Caco-2 (cell line): Measurements from ENCODE around the gene SRR. TPM values are rescaled to one million over a fixed set of nuclear protein-coding genes. Genes with fewer than 3 reads are reported as not detected.
"Not testable (repeated sequence)": the region's sequence is repeated elsewhere in the genome, so short reads cannot be mapped to it uniquely, and the experiment has no call there.

ENCODE experiments used
- BruUV-seq: library from RNA; stranded (reverse); fragments of 400-500 nt; replicated peaks from 2 replicates; lab custom pipeline; 2021; lab: Mats Ljungman, UMichigan
- CTCF ChIA-PET: fragments of 300-600 bp; sonication (Branson Sonifier 250); formaldehyde crosslinking; loops from one replicate; lab custom pipeline; 2022; ENCODE audit warnings: antibody characterized with exemption; lab: Charles Lee
- POLR2A ChIA-PET: fragments of 300-600 bp; sonication (Branson Sonifier 250); formaldehyde crosslinking; loops from one replicate; lab custom pipeline; 2022; ENCODE audit warnings: antibody characterized with exemption; lab: Charles Lee
- DNase-seq, 2 experiments: peaks; one replicate each; pipeline versions ENCODE4 v3.0.0 to v3.0.0-alpha.2; 2020 to 2022
- H3K27me3 ChIP-seq: replicated peaks from 2 replicates; pipeline ENCODE4 v1.6.0; 2011; ENCODE audit warnings: low read length; ENCODE audit not compliant: control insufficient read depth, insufficient read depth
- H3K36me3 ChIP-seq: 2 replicates; pipeline ENCODE4 v1.5.1; 2011; ENCODE audit warnings: low read length; ENCODE audit not compliant: control insufficient read depth, insufficient read depth
- H3K4me1 ChIP-seq: fragments of 250-450 bp; sonication (Bioruptor Pico); 2 replicates; pipeline ENCODE4 v1.5.1; 2020; ENCODE audit warnings: mild to moderate bottlenecking
- H3K4me3 ChIP-seq: 2 replicates; pipeline ENCODE4 v1.5.1; 2011; ENCODE audit warnings: low read depth, mild to moderate bottlenecking, control low read depth, low read length
- H3K9me3 ChIP-seq: fragments of 250-450 bp; sonication (Bioruptor Pico); 2 replicates; pipeline ENCODE4 v1.5.1; 2020; ENCODE audit warnings: mild to moderate bottlenecking, moderate library complexity
- H3K27ac Mint-ChIP-seq: one replicate; pipeline ENCODE4 v1.8.0; 2022; ENCODE audit warnings: mixed read lengths; ENCODE audit not compliant: unreplicated experiment
- H3K27me3 Mint-ChIP-seq: one replicate; pipeline ENCODE4 v1.8.0; 2022; ENCODE audit warnings: mixed read lengths; ENCODE audit not compliant: insufficient read depth, unreplicated experiment
- H3K36me3 Mint-ChIP-seq: one replicate; pipeline ENCODE4 v1.8.0; 2022; ENCODE audit warnings: mild to moderate bottlenecking, mixed read lengths; ENCODE audit not compliant: insufficient read depth, unreplicated experiment
- H3K4me1 Mint-ChIP-seq: one replicate; pipeline ENCODE4 v1.8.0; 2022; ENCODE audit warnings: low read depth, mixed read lengths; ENCODE audit not compliant: unreplicated experiment
- H3K4me3 Mint-ChIP-seq: one replicate; pipeline ENCODE4 v1.8.0; 2022; ENCODE audit warnings: mild to moderate bottlenecking, moderate library complexity, mixed read lengths; ENCODE audit not compliant: unreplicated experiment
- H3K9me3 Mint-ChIP-seq: one replicate; pipeline ENCODE4 v1.8.0; 2022; ENCODE audit warnings: mixed read lengths; ENCODE audit not compliant: unreplicated experiment
- intact Hi-C: fragments of 100-400 bp; cut with micrococcal nuclease; formaldehyde crosslinking; loops from one replicate; pipeline ENCODE4 v1.10.0; 2022; ENCODE audit not compliant: unreplicated experiment
- total RNA-seq: library from RNA; stranded (reverse); gene quantifications from 2 replicates; pipeline ENCODE4 v1.2.3, GENCODE V29; 2022
- TF ChIP-seq, protein P1 (sequence below), 2 experiments: fragments of 200-600 bp in 1 of 2; IDR thresholded peaks; 1 replicate in 1 of 2; 2 replicates in 1 of 2; pipeline versions ENCODE4 v1.5.1 to v1.8.0; 2011 to 2022; ENCODE audit warnings: antibody characterized with exemption in 1 of 2, control low read depth in 1 of 2, inconsistent platforms in 1 of 2, low read depth in 1 of 2, low read length in 1 of 2, mild to moderate bottlenecking in 1 of 2, moderate library complexity in 1 of 2; ENCODE audit not compliant: insufficient read depth in 1 of 2, severe bottlenecking in 1 of 2, unreplicated experiment in 1 of 2

Gene SRR
- total RNA-seq, 1 experiment from 2014 or later, result 18.2 TPM

DNA sequence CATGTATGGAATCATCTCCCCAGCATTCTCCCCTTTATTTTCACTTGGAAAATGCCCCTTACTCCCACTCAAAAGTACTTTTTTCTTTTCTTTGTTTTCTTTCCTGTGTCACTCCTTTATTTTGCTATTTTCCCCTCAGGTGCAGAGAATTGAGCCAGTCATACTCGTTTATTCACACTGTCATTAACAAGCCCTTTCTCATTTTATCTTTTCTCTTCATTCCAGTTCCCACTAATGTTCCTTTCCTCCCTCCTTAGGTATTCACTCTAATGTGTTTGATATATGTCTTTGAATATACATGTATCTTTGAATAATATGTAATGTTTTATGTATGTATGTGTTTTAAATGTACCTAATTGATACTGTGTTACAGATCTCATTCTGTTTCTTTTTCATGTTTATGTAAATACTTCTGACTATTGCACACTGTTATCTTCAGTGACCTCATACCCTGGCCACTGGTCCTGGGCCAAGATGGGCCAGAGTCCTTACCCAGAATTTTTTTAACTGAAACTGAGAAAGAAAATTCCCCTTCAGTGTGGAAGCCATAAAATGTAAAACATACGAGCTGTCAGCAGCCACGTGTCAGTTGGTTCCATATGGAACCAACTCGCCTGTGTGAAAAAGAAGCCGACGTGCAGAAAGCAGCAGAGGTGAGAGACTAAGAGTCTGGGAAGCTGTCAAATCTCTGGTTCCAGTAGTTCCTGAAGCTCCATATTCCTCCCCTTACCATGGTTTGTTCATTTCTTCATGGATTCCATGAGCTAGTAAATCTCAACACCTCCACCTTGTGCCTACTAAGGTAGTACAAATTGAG, 5.8 kb downstream of the SRR start:
- POLR2A ChIA-PET, result interaction anchor here (0.6 kb wide), 1 partner anchor 11 kb away, joined by 10 read pairs; no protein-coding TSS in a partner anchor
- Mint-ChIP-seq H3K27me3 (no peaks in the 10 kb centered on the region), H3K9me3 (no peaks in the 10 kb centered on the region), H3K27ac (no peak overlapping the region), H3K4me3 (no peak overlapping the region), H3K4me1 (peaks cover 20% of the 10 kb centered on the region), H3K36me3 (peaks cover 8% of the 10 kb centered on the region)
- Histone ChIP-seq H3K36me3 (no peaks in the 10 kb centered on the region), H3K27me3 (no peaks in the 10 kb centered on the region), H3K9me3 (no peaks in the 10 kb centered on the region), H3K4me1 (no peaks in the 10 kb centered on the region), H3K4me3 (no peak overlapping the region)
- CTCF ChIA-PET, result interaction anchor here (0.7 kb wide), 1 partner anchor 228 kb away, joined by 3 read pairs; no protein-coding TSS in a partner anchor
- intact Hi-C loops, result no loop called here
- TF ChIP-seq, protein P1, sequence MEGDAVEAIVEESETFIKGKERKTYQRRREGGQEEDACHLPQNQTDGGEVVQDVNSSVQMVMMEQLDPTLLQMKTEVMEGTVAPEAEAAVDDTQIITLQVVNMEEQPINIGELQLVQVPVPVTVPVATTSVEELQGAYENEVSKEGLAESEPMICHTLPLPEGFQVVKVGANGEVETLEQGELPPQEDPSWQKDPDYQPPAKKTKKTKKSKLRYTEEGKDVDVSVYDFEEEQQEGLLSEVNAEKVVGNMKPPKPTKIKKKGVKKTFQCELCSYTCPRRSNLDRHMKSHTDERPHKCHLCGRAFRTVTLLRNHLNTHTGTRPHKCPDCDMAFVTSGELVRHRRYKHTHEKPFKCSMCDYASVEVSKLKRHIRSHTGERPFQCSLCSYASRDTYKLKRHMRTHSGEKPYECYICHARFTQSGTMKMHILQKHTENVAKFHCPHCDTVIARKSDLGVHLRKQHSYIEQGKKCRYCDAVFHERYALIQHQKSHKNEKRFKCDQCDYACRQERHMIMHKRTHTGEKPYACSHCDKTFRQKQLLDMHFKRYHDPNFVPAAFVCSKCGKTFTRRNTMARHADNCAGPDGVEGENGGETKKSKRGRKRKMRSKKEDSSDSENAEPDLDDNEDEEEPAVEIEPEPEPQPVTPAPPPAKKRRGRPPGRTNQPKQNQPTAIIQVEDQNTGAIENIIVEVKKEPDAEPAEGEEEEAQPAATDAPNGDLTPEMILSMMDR (IDR thresholded peaks at IDR 0.05; ENCODE audit: insufficient read depth in 1 of 2, low read depth in 1 of 2, low read length in 1 of 2, severe bottlenecking in 1 of 2, unreplicated experiment in 1 of 2), result no peak
- DNase-seq, result no peak
- no TSS peak for BruUV-seq

DNA sequence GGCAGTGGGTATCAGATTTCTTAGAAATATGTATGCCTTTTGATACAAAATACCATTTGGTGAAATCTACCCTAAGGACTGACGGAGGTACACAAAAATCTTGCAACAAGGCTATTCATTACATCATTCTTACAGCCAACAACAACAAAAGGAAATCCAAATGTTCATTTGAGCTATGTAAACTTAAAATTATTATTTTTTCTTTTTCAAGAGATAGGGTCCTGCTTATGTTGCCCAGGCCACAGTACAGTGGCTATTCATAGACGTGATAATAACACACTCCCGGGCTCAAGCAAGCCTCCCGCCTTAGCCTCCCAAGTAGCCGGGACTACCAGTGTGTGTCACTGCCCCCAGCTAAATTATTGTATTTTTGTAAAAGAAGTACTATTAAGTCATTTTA, 9.0 kb downstream of the SRR start:
- intact Hi-C loops, result no loop called here
- H3K4me1 ChIP-seq, result no peaks in the 10 kb centered on the region
- no peaks in the 10 kb centered on the region for H3K27me3 ChIP-seq
- H3K4me3 Mint-ChIP-seq, result no peak overlapping the region
- H3K9me3 Mint-ChIP-seq, result no peaks in the 10 kb centered on the region
- H3K4me3 ChIP-seq, result no peak overlapping the region
- no peaks in the 10 kb centered on the region for H3K27me3 Mint-ChIP-seq
- POLR2A ChIA-PET, result no interaction called here
- no peaks in the 10 kb centered on the region for H3K9me3 ChIP-seq
- H3K36me3 Mint-ChIP-seq, result peaks cover 6% of the 10 kb centered on the region
- no peak for DNase-seq
- H3K4me1 Mint-ChIP-seq, result peaks cover 6% of the 10 kb centered on the region
- CTCF ChIA-PET, result no interaction called here
- no peaks in the 10 kb centered on the region for H3K36me3 ChIP-seq
- TF ChIP-seq, protein P1 (IDR thresholded peaks at IDR 0.05; ENCODE audit: insufficient read depth in 1 of 2, low read depth in 1 of 2, low read length in 1 of 2, severe bottlenecking in 1 of 2, unreplicated experiment in 1 of 2), result no peak
- no TSS peak for BruUV-seq
- no peak overlapping the region for H3K27ac Mint-ChIP-seq

DNA sequence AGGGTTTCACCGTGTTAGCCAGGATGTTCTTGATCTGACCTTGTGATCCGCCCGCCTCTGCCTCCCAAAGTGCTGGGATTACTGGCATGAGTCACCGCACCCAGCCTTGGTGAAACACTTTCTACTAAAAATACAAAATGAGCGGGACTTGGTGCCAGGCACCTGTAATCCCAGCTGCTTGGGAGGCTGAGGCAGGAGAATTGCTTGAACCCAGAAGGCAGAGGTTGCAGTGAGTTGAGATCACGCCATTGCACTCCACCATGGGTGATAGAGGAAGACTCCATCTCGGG, 13.1 kb downstream of the SRR start:
- BruUV-seq, H3K27ac Mint-ChIP-seq, H3K4me1 Mint-ChIP-seq, intact Hi-C loops, H3K27me3 ChIP-seq, H3K9me3 Mint-ChIP-seq, DNase-seq, CTCF ChIA-PET, H3K4me3 ChIP-seq, H3K4me3 Mint-ChIP-seq, H3K36me3 ChIP-seq, H3K27me3 Mint-ChIP-seq, H3K9me3 ChIP-seq, H3K4me1 ChIP-seq: not testable (repeated sequence)
- POLR2A ChIA-PET, result interaction anchor here (0.6 to 0.9 kb wide), 3 partner anchors 12 to 13 kb away, joined by 3 to 4 read pairs (median 3); partner anchors contain the start of genes SMG6 and SRR
- peaks cover 34% of the 10 kb centered on the region for H3K36me3 Mint-ChIP-seq
